H1 (cell line): ENCODE measurements around the gene ITPR3. TPM values are rescaled to one million over a fixed set of nuclear protein-coding genes. Genes with fewer than 3 reads are reported as not detected.

Experiments
- CTCF ChIA-PET: fragments of 300-600 bp; sonication (Branson Sonifier 250); formaldehyde crosslinking; loops from one replicate; lab custom pipeline; 2021; ENCODE audit not compliant: partially characterized antibody; lab: Charles Lee
- POLR2A ChIA-PET: fragments of 300-600 bp; sonication (Branson Sonifier 250); formaldehyde crosslinking; loops from one replicate; lab custom pipeline; 2021; ENCODE audit warnings: inconsistent platforms; ENCODE audit not compliant: partially characterized antibody; lab: Charles Lee
- DNase-seq, 2 experiments: peaks; one replicate each; pipeline versions ENCODE4 v3.0.0 to v3.0.0-alpha.2; 2010 to 2022; ENCODE audit warnings: low spot score in 2 of 2, low read depth in 1 of 2, mixed read lengths in 1 of 2
- FAIRE-seq: peaks from 2 replicates; lab custom pipeline; 2011; peaks lifted over from hg19 to GRCh38; lab: Jason Lieb, UNC
- H2AFZ ChIP-seq: 2 replicates; pipeline ENCODE4 v1.8.1; 2012; ENCODE audit warnings: low read length, inconsistent platforms
- H2AK5ac ChIP-seq: 2 replicates; pipeline ENCODE4 v1.6.1; 2013; ENCODE audit warnings: low read depth, low read length
- H2BK120ac ChIP-seq: replicated peaks from 2 replicates; pipeline ENCODE3; 2013; ENCODE audit warnings: low read depth, low read length, inconsistent platforms
- H2BK12ac ChIP-seq: 2 replicates; pipeline ENCODE4 v1.6.1; 2013; ENCODE audit warnings: low read depth, low read length
- H2BK15ac ChIP-seq: 2 replicates; pipeline ENCODE4 v1.6.1; 2013; ENCODE audit warnings: low read length
- H2BK20ac ChIP-seq: 2 replicates; pipeline ENCODE4 v1.6.1; 2013; ENCODE audit warnings: low read length
- H2BK5ac ChIP-seq: 2 replicates; pipeline ENCODE4 v1.6.1; 2013; ENCODE audit warnings: low read depth, low read length
- H3K14ac ChIP-seq: 2 replicates; pipeline ENCODE4 v1.6.1; 2013; ENCODE audit warnings: inconsistent platforms; ENCODE audit not compliant: insufficient read length
- H3K18ac ChIP-seq: 2 replicates; pipeline ENCODE4 v1.6.1; 2013; ENCODE audit warnings: low read length; ENCODE audit errors: extremely low read depth
- H3K23ac ChIP-seq: 2 replicates; pipeline ENCODE4 v1.6.1; 2013; ENCODE audit warnings: inconsistent platforms; ENCODE audit not compliant: insufficient read length
- H3K23me2 ChIP-seq: 2 replicates; pipeline ENCODE4 v1.6.1; 2013; ENCODE audit warnings: low read depth, low read length
- H3K27ac ChIP-seq: 2 replicates; pipeline ENCODE4 v1.6.1; 2011; ENCODE audit warnings: low read depth, low read length, inconsistent platforms
- H3K27me3 ChIP-seq, 4 experiments: replicated peaks in 1 of 4; 1 replicate in 1 of 4; 2 replicates in 3 of 4; pipeline versions ENCODE4 v1.6.1 to v1.8.1; 2011 to 2013; ENCODE audit warnings: low read length in 3 of 4, mild to moderate bottlenecking in 3 of 4, inconsistent platforms in 2 of 4, mixed read lengths in 2 of 4, moderate library complexity in 1 of 4; ENCODE audit not compliant: control insufficient read depth in 3 of 4, insufficient read depth in 3 of 4; ENCODE audit errors: extremely low read depth in 1 of 4
- H3K36me3 ChIP-seq, 4 experiments: 2 replicates each; pipeline versions ENCODE4 v1.6.1 to v1.8.1; 2011 to 2013; ENCODE audit warnings: mild to moderate bottlenecking in 4 of 4, low read length in 3 of 4, moderate library complexity in 2 of 4, control low read depth in 1 of 4, inconsistent platforms in 1 of 4; ENCODE audit not compliant: insufficient read depth in 4 of 4, control insufficient read depth in 2 of 4
- H3K4ac ChIP-seq: replicated peaks from 2 replicates; pipeline ENCODE3; 2013; ENCODE audit warnings: low read length, low read depth, mixed read lengths, inconsistent platforms; ENCODE audit not compliant: insufficient read length
- H3K4me1 ChIP-seq, 4 experiments: replicated peaks in 1 of 4; 1 replicate in 1 of 4; 2 replicates in 3 of 4; pipeline versions ENCODE4 v1.6.1 to v1.8.1; 2011 to 2013; ENCODE audit warnings: low read length in 3 of 4, inconsistent platforms in 2 of 4, mixed read lengths in 1 of 4; ENCODE audit not compliant: insufficient read depth in 4 of 4, control insufficient read depth in 3 of 4
- H3K4me2 ChIP-seq, 2 experiments: 2 replicates each; pipeline versions ENCODE4 v1.6.1 to v1.8.1; 2011 to 2013; ENCODE audit warnings: low read depth in 2 of 2, low read length in 2 of 2, control low read depth in 1 of 2, inconsistent platforms in 1 of 2, mild to moderate bottlenecking in 1 of 2; ENCODE audit not compliant: insufficient read depth in 1 of 2
- H3K4me3 ChIP-seq, 4 experiments: fragments of 200-600, 300-600 bp in 1 of 4; sonication (generic), shearing (Covaris generic), sonication (Bioruptor Twin) in 1 of 4; 2 replicates each; pipeline versions ENCODE4 v1.5.1 to v1.8.1; 2011 to 2016; ENCODE audit warnings: low read length in 4 of 4, low read depth in 3 of 4, control low read depth in 2 of 4, inconsistent platforms in 2 of 4, mild to moderate bottlenecking in 2 of 4, mixed read lengths in 1 of 4, moderate library complexity in 1 of 4; ENCODE audit not compliant: insufficient read depth in 2 of 4; ENCODE audit errors: extremely low read depth in 1 of 4
- H3K56ac ChIP-seq: replicated peaks from 2 replicates; pipeline ENCODE3; 2013; ENCODE audit warnings: low read depth, mild to moderate bottlenecking, mixed read lengths, low read length, inconsistent platforms; ENCODE audit not compliant: insufficient read length
- H3K79me1 ChIP-seq: 2 replicates; pipeline ENCODE4 v1.6.1; 2013; ENCODE audit warnings: low read depth, low read length, control low read depth
- H3K79me2 ChIP-seq, 2 experiments: 2 replicates each; pipeline versions ENCODE4 v1.6.1 to v1.8.1; 2012 to 2013; ENCODE audit warnings: low read length in 2 of 2, mild to moderate bottlenecking in 2 of 2, inconsistent platforms in 1 of 2; ENCODE audit not compliant: insufficient read depth in 2 of 2, control insufficient read depth in 1 of 2
- H3K9ac ChIP-seq, 4 experiments: replicated peaks in 1 of 4; 1 replicate in 1 of 4; 2 replicates in 3 of 4; pipeline versions ENCODE4 v1.6.1 to v1.8.1; 2011 to 2013; ENCODE audit warnings: low read depth in 3 of 4, low read length in 3 of 4, control low read depth in 2 of 4, mild to moderate bottlenecking in 2 of 4, moderate library complexity in 2 of 4, inconsistent platforms in 1 of 4; ENCODE audit errors: extremely low read depth in 1 of 4
- H3K9me3 ChIP-seq, 2 experiments: 2 replicates each; pipeline versions ENCODE4 v1.6.1 to v1.8.1; 2012 to 2013; ENCODE audit warnings: mild to moderate bottlenecking in 2 of 2, moderate library complexity in 2 of 2, control low read depth in 1 of 2, inconsistent platforms in 1 of 2, low read depth in 1 of 2, low read length in 1 of 2, mixed read lengths in 1 of 2; ENCODE audit not compliant: insufficient read depth in 2 of 2
- H4K20me1 ChIP-seq, 2 experiments: replicated peaks in 1 of 2; 2 replicates each; pipeline versions ENCODE3 to v1.8.1; 2011 to 2013; ENCODE audit warnings: inconsistent platforms in 2 of 2, low read length in 2 of 2, mild to moderate bottlenecking in 1 of 2; ENCODE audit not compliant: insufficient read depth in 2 of 2, control insufficient read depth in 1 of 2
- H4K5ac ChIP-seq: 2 replicates; pipeline ENCODE4 v1.6.1; 2013; ENCODE audit warnings: low read length, low read depth, mixed read lengths, inconsistent platforms; ENCODE audit not compliant: insufficient read length
- H4K8ac ChIP-seq: 2 replicates; pipeline ENCODE4 v1.8.0; 2013; ENCODE audit warnings: mild to moderate bottlenecking, moderate library complexity, low read length, inconsistent platforms; ENCODE audit not compliant: insufficient read depth; ENCODE audit errors: extremely low read depth
- H4K91ac ChIP-seq: replicated peaks from 2 replicates; pipeline ENCODE3; 2013; ENCODE audit warnings: low read length, mixed read lengths, inconsistent platforms; ENCODE audit not compliant: insufficient read length
- CBX5 ChIP-seq: fragments of 300-800, 300-1000 bp; sonication (generic); IDR thresholded peaks from 2 replicates; pipeline ENCODE4 v1.7.1; 2016; ENCODE audit warnings: antibody characterized with exemption, low read length, low read depth
- CHD1 ChIP-seq: IDR thresholded peaks from 2 replicates; pipeline ENCODE4 v1.6.1; 2012; ENCODE audit warnings: low read depth, low read length, improper control_type of control experiment
- SP4 ChIP-seq: IDR thresholded peaks from 2 replicates; pipeline ENCODE4 v1.6.1; 2012; ENCODE audit warnings: low read length, inconsistent platforms
- TAF7 ChIP-seq: optimal IDR thresholded peaks from 2 replicates; pipeline ENCODE3; 2011; ENCODE audit warnings: low read depth, mild to moderate bottlenecking, inconsistent platforms, low read length, moderate library complexity, borderline replicate concordance
- TBP ChIP-seq: IDR thresholded peaks from 2 replicates; pipeline ENCODE4 v1.6.1; 2011; ENCODE audit warnings: low read depth, low read length, improper control_type of control experiment
- ZNF274 ChIP-seq: IDR thresholded peaks from 2 replicates; pipeline ENCODE4 v1.7.0; 2012; ENCODE audit warnings: low read length, borderline replicate concordance; ENCODE audit errors: extremely low read depth
- WGBS, 2 experiments: shearing (Covaris generic) in 1 of 2; methylation state at CpG; one replicate each; pipeline versions ENCODE4 v1.1.6 to v1.1.7; 2013 to 2015; ENCODE audit warnings: low lambda C conversion rate in 2 of 2, mixed read lengths in 2 of 2, inconsistent platforms in 1 of 2, low coverage in 1 of 2, missing lambda C conversion rate in 1 of 2; ENCODE audit not compliant: insufficient replicate concordance in 2 of 2, insufficient coverage in 1 of 2, insufficient read length in 1 of 2; ENCODE audit errors: extremely low coverage in 1 of 2, missing lambda C conversion rate in 1 of 2; 5-methylcytosine and 5-hydroxymethylcytosine counted together
- polyA plus RNA-seq, 7 experiments: library from polyadenylated mRNA; depleted of rRNA in 3 of 7; stranded (reverse) in 5 of 7; unstranded in 2 of 7; fragments of >200 nt in 5 of 7; fragments of 200-250 nt in 2 of 7; gene quantifications; 1 replicate in 5 of 7; 2 replicates in 1 of 7; 4 replicates in 1 of 7; pipeline versions ENCODE4 v1.2.1 to v1.2.3, GENCODE V29; 2011 to 2013; ENCODE audit warnings: missing spikeins in 2 of 7, mixed read lengths in 2 of 7
- total RNA-seq: library from RNA; stranded (reverse); fragmentation: NEBNext Ultra II Directional; extraction: Animal tissue kit (Norgen Biotek cat#: 25700); gene quantifications from 2 replicates; pipeline ENCODE4 v1.2.1, GENCODE V29; 2021

The ITPR3 gene
- total and polyA plus RNA-seq, 2 of the 8 experiments (the other 6 are each of a cell fraction or from before 2014, with no cell fraction given) = 29.1 to 45.7 TPM

DNA sequence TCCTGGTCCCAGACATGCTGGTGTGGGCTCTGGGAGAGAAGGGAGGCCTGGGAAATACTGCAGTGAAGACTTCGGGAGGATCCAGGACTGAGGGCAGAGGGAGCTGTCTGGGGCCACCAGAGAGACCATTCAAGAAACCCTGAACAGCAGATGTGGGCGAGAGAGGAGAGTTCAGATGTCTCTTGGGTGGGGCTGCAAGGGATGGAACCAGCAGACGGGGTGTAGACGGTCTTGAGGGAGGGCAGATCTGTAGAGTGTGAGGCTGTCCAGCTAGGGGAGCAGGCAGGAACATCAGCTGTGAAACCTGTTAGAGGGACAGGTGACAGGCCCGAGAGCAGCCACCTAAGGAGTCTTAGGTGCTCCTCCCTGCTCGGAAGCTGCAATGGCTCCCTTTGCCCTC is 38.9 kb downstream of the ITPR3 start:
- Histone ChIP-seq H2AK5ac (no peak overlapping the region), H2BK20ac (no peak overlapping the region), H3K18ac (no peak overlapping the region), H2BK120ac (no peak overlapping the region), H3K4me3 (no peak overlapping the region), H3K36me3 (peaks cover 0 to under 1% (median 0%) of the 10 kb centered on the region in 4 experiments; a peak in 3 of 8 replicates), H4K20me1 (peaks cover 0 to 3% of the 10 kb centered on the region in 2 experiments), H3K9me3 (no peaks in the 10 kb centered on the region), H3K27me3 (no peaks in the 10 kb centered on the region), H3K4me2 (no peak overlapping the region), H3K4me1 (peaks cover 0 to 16% (median 7%) of the 10 kb centered on the region in 4 experiments; a peak in 4 of 7 replicates), H3K56ac (no peak overlapping the region), H4K5ac (no peak overlapping the region), H2BK12ac (no peak overlapping the region), H4K91ac (no peak overlapping the region), H3K79me1 (no peaks in the 10 kb centered on the region; the same call in 1 of the 2 replicates), H3K23me2 (no peaks in the 10 kb centered on the region), H3K27ac (no peak overlapping the region), H3K14ac (no peak overlapping the region), H2BK5ac (no peak overlapping the region; the same call in 1 of the 2 replicates), H3K23ac (no peak overlapping the region), H3K4ac (no peak overlapping the region), H2BK15ac (no peak overlapping the region), H3K9ac (no peak overlapping the region), H2AFZ (no peak overlapping the region), H3K79me2 (no peaks in the 10 kb centered on the region), H4K8ac (no peak overlapping the region; the same call in 1 of the 2 replicates)
- no peak for DNase-seq
- WGBS, 2 experiments = 91% methylated on average over 6 of the region's 6 CpGs; no CpG with 5 or more reads in 1 of the 2 experiments
- TF ChIP-seq CBX5 = no peak
- no peak for TF ChIP-seq ZNF274
- TF ChIP-seq SP4 = no peak
- TF ChIP-seq CHD1 = no peak
- no peak for TF ChIP-seq TBP
- TF ChIP-seq TAF7 = no peak
- CTCF ChIA-PET = interaction anchor here (1.0 to 10.8 kb wide), 8 partner anchors 8 to 74 kb away, joined by 3 to 102 read pairs (median 6); no protein-coding TSS in a partner anchor
- POLR2A ChIA-PET = interaction anchor here (0.7 to 1.2 kb wide), 4 partner anchors 10 to 111 kb away, joined by 3 to 6 read pairs (median 3); no protein-coding TSS in a partner anchor
- no peak for FAIRE-seq
